Urinary bladder (tissue), 4 donors: Measurements from ENCODE around the gene STRA8. TPM values are rescaled to one million over a fixed set of nuclear protein-coding genes. Genes with fewer than 3 reads are reported as not detected.

Experiments used
- DNase-seq: peaks from one replicate; pipeline ENCODE4 v3.0.0-alpha.2; 2015; ENCODE audit errors: extremely low spot score
- H3K27ac ChIP-seq: one replicate; pipeline ENCODE4 v1.5.1; 2013; ENCODE audit warnings: low read depth, mild to moderate bottlenecking, moderate library complexity
- H3K36me3 ChIP-seq: one replicate; pipeline ENCODE4 v1.6.1; 2013; ENCODE audit warnings: mild to moderate bottlenecking, moderate library complexity; ENCODE audit not compliant: insufficient read depth
- H3K4me1 ChIP-seq: one replicate; pipeline ENCODE4 v1.6.1; 2013; ENCODE audit warnings: mild to moderate bottlenecking, moderate library complexity; ENCODE audit not compliant: insufficient read depth
- H3K4me3 ChIP-seq: one replicate; pipeline ENCODE4 v1.5.1; 2013; ENCODE audit warnings: low read depth, low read length
- WGBS: extraction: QIAGEN DNeasy Blood & Tissue Kit; methylation state at CpG from one replicate; pipeline ENCODE4 v1.1.7; 2013; 5-methylcytosine and 5-hydroxymethylcytosine counted together
- polyA plus RNA-seq: library from polyadenylated mRNA; stranded (reverse); fragments of 200-250 nt; gene quantifications from one replicate; pipeline ENCODE4 v1.2.3, GENCODE V29; 2013
- total RNA-seq: library from RNA; depleted of rRNA; stranded (reverse); fragments of >200 nt; gene quantifications from one replicate; pipeline ENCODE4 v1.2.3, GENCODE V29; 2014
- donor health status: healthy with polysubstance abuse.
- donor health status: healthy.

Gene STRA8
- total and polyA plus RNA-seq, 2 donors: not detected

DNA sequence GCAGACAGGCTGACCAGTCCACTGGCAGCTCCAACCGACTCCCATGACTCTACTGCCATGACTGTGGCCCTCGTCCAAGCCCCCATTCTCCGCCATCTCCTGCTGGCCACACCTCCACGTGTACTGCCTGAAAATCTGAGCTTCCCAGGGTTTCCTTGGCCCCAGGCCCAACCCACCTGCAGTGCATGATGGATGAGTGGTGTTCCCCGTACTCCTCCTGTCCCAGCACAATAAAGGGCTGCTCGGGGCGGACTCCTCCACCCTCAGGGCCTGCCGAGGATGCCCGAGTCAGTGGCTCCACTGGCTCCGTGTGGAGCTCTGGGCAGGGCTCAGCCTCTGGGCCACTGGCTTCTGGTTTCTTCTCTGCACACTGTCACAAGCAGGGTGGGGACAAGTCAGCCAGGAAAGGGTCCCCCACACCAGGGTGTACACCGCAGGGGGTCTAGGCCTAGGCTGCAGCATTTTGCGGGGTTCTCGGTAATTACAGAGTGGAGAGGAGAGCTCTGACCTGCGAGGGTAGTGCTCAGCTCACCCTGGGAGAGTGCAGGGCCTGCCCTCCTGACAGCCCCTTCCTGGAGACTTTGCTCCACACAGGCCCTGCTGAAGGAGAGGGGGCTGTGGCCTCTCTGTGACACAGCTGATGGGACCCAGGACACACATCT, 37.5 kb upstream of the STRA8 start:
- Histone ChIP-seq H3K27ac (no peak overlapping the region), H3K4me3 (no peak overlapping the region), H3K36me3 (peaks cover 5% of the 10 kb centered on the region), H3K4me1 (no peaks in the 10 kb centered on the region)
- 93% methylated on average over 14 of the region's 14 CpGs for WGBS
- DNase-seq: no peak

DNA sequence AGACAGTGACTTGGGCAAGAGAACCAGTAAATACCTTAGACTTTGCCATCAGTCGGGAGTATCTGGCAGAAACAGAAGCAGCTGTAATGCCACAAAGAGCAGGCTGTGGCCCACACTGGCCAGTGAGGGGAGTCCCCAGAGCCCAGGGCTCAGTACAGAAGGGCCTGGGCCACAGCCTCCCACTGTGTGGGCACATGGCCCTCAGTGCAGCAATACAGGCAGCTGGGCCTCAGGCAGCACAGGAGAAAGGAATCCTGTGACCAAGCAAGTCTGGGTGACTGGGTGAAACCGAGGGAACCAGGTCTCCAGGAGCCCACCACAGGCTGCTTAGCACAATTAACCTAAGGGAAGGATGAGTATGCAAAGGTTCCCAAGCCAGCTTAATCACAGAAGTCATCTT, 36.3 kb upstream of the STRA8 start:
- no peak overlapping the region for H3K4me3 ChIP-seq
- WGBS: 87% methylated on average over 2 of the region's 2 CpGs
- no peak for DNase-seq
- peaks cover 5% of the 10 kb centered on the region for H3K36me3 ChIP-seq
- H3K4me1 ChIP-seq: no peaks in the 10 kb centered on the region
- no peak overlapping the region for H3K27ac ChIP-seq

DNA sequence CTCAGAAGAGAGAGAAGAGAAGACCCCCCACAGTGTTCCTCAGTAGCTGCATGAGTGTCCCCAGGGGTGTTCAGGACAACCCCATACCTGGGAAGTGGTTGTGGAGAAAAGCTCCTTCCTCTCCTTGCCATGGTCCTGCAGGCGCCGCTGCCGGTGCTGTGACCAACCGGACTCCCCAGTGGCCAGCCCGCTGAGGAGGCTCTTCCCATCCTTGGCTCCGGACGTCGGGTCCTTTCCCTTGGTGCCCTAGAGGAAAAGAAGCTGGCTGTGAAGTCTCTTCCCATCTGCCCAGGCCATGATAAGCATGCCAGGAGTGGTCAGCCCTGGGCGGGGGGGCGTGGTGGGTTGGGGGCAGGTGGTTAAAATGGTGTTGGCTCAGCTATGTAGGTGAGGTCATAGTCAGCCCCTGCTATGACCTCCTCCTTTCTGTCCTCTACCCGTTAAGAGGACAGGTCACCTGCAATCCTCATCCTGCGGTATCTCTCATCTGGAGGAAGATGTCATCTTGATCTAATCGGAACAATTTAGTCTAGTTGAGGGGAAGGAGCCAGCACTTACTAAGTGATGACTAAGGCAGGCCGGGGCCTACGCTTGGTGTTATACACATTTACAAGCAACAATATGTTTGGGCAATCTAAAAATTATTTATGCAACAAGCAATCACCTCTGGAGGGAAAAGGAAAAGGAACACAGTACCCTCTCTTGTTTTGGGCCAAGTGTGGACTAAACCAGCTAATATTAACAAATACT, 35.6 kb upstream of the STRA8 start:
- H3K4me1 ChIP-seq: no peaks in the 10 kb centered on the region
- peaks cover 5% of the 10 kb centered on the region for H3K36me3 ChIP-seq
- DNase-seq: no peak

DNA sequence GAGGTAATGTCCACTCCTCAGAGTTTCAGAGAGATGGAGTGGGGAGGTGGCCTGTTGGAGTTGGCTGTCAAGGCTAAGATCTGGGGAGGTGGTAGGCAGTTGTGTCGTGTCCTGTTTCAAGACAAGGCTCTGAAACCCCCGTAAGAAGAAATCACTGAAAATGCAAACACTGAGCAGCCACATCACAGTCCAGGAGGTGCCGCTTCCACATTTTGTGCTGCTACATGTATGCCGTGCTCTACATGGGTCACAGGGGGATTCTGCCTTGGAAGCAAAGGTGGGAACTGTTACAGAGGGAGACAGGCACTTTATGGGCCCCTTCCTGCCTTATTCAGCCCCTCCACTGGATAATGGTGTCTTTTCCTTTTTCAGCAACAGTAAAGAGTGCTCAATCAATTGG, 34.2 kb upstream of the STRA8 start:
- WGBS: 88% methylated on average over 4 of the region's 4 CpGs
- H3K27ac ChIP-seq: no peak overlapping the region
- peaks cover 3% of the 10 kb centered on the region for H3K36me3 ChIP-seq
- DNase-seq: no peak
- H3K4me3 ChIP-seq: no peak overlapping the region
- H3K4me1 ChIP-seq: no peaks in the 10 kb centered on the region

More for the DNA sequence above, 35.6 kb upstream of the STRA8 start:
- 92% methylated on average over 15 of the region's 15 CpGs for WGBS
- Histone ChIP-seq H3K4me3 (no peak overlapping the region), H3K27ac (no peak overlapping the region)

DNA sequence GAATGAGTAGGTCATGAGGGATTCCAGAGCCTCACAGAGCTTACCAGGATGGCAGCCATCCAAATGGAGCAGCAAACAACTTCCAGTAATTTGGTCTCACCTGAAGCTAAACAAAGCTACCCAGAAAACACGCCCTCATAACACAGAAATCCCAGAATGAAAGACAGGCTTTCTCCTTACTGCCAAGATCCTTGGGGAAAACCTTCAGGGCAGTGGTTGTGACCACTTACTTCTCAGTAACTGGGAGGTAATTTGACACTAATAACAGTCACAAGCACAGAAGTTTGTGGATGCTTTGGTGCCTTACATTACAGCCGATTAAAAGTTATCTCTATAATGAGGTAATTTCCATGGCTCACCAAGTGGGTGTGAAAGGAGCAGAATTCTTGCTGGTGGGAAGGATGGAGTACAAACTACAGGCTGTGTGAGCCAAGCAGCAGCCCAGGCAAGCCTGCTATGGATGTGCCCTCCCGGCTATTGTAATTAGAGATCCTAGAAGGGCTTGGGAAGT, 32.8 kb upstream of the STRA8 start:
- Histone ChIP-seq H3K4me1 (no peaks in the 10 kb centered on the region), H3K27ac (no peak overlapping the region), H3K4me3 (no peak overlapping the region), H3K36me3 (peaks cover 3% of the 10 kb centered on the region)
- no peak for DNase-seq
- 67% methylated on average over 3 of the region's 3 CpGs for WGBS

DNA sequence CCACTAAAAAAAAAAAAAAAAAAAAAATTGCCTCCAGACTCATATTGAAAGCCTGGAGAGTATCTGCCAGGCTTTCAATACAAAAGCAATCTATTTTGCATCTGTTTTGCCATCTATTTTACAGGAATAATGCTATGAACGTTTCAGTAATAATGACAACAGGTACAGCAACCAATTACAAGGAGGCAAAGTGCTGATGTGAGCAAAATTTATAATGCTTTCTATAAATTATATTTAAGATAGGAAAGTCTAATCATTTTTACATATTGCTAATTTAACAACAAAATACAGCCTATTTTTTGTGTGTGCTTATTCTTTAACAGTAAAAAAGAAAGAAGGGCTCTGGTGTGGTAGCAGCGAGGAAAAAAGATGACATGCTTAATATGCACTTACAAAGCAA, 32.3 kb upstream of the STRA8 start:
- no peak for DNase-seq
- H3K36me3 ChIP-seq: peaks cover 3% of the 10 kb centered on the region
- no peaks in the 10 kb centered on the region for H3K4me1 ChIP-seq
- no peak overlapping the region for H3K27ac ChIP-seq
- H3K4me3 ChIP-seq: no peak overlapping the region
- WGBS: 78% methylated on average over 2 of the region's 2 CpGs

DNA sequence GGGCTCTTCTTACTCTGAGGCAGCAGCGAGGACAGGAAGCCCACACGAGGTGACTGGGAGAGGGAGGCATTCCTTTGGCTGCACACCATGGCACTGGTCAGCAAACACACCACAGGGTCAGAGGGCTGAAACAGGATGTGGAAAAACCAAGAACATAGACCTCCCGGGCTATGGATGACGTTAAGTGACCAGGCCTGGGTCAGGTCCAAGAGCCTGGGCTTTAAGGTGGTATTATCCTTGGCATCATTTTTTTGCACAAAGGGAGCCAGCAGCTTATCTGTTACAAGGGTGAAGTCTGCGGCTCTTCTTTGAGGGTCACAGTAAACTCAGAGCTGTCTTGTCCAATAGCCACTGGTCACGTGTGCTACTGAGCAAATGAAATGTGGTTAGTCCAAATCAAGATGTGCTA, 29.3 kb upstream of the STRA8 start:
- WGBS: 79% methylated on average over 6 of the region's 6 CpGs
- H3K27ac ChIP-seq: no peak overlapping the region

DNA sequence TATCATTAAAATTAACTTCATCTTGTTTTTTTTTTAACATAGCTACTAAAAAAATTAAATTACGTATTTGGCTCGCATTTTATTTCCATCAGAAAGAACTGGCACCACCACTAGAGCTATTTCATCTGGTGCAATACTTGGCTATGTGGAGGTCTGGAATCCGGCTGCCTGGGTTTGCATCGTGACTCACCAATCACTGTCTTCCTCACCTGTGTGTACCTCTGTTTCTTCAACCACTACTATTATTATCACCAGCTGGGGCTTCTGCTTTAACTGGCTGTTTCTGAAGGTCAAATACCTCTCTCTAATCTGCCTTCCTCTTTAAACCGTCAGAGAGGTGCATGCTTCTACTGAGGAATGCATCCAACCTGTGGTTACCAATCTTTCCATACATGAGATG, 28.8 kb upstream of the STRA8 start:
- no peak for DNase-seq
- no peaks in the 10 kb centered on the region for H3K4me1 ChIP-seq

More for the DNA sequence above, 29.3 kb upstream of the STRA8 start:
- Histone ChIP-seq H3K36me3 (no peaks in the 10 kb centered on the region), H3K4me1 (no peaks in the 10 kb centered on the region), H3K4me3 (no peak overlapping the region)
- DNase-seq: no peak

DNA sequence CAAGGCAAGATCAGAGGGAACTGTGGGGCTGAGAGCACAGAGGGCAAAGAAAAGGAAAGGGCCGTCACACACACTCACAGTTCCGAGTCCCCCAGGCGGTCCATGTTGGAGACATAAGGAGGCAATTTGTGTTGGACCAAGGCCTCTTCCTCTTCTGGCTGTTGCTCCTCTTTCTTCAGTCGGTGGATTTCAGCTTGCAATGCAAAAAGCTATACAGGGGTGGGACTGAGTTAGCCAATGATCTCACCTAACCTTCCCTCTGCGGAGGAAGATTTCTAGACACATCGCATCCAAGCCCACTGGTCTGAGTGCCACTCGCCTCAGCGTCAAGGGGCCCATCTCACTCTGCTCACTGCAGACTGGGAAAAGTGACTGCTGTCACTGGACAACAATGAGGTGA, 27.8 kb upstream of the STRA8 start:
- DNase-seq: no peak
- WGBS: 93% methylated on average over 8 of the region's 8 CpGs
- H3K4me3 ChIP-seq: no peak overlapping the region
- H3K4me1 ChIP-seq: no peaks in the 10 kb centered on the region
- no peaks in the 10 kb centered on the region for H3K36me3 ChIP-seq
- H3K27ac ChIP-seq: no peak overlapping the region

More for the DNA sequence above, 28.8 kb upstream of the STRA8 start:
- no peak overlapping the region for H3K4me3 ChIP-seq
- 91% methylated on average over 5 of the region's 5 CpGs for WGBS
- H3K36me3 ChIP-seq: no peaks in the 10 kb centered on the region
- H3K27ac ChIP-seq: no peak overlapping the region

DNA sequence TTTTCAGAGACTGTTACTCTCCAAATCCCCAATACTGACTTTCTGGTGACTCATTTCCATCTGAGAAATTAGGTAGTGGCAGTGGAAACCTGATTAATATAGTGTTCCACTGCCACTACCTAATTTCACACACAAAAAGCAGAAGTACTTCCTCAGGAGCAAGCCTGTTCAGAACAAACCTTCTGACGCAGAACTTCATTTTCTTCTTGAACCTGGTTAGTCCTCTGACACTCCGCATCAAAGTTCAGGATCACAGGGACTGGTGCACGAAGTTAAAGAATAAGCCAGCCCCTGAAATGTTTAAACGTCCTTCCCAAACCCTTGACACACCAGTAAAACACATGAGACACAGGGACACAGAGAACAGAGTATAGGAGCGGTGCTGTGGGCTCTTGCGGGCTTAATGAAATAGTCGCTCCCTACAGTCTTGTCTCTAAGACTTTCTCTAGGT, 26.7 kb upstream of the STRA8 start:
- no peak overlapping the region for H3K27ac ChIP-seq
- no peak for DNase-seq
- 88% methylated on average over 7 of the region's 7 CpGs for WGBS
- no peaks in the 10 kb centered on the region for H3K4me1 ChIP-seq
- no peaks in the 10 kb centered on the region for H3K36me3 ChIP-seq
- no peak overlapping the region for H3K4me3 ChIP-seq

DNA sequence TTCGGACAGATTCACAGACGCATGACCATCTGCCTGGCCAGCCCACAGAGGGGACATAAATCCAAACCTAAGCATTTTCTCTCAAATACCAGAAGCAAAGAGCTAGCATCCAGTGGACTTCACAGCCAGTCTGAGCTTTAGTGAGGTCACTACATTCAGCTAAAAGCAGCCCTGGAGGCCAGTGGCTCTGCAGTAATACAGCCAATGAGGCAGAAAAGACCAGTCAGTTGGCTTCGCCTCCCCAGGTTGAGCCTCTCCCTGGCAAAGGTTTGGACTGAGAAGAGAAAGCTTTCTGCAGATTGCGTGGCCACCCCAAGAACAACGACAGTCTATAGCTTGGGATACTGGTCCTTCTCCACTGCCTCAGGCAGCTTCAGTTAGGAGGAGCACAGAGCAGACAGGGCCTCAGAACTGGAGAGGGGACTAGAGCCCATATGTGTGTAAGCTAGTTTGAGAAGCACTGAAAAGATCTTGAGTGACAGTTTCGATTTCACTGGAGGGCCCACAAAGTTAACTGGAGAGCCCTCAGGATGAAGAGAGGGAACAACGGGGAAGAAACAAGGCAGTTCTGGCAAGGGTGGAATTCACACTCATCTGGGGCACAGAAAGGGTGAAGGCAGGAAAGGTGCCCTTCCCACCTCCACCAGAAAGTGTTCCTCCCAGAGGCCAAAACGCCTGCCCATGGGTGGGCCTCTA, 26.1 kb upstream of the STRA8 start:
- Histone ChIP-seq H3K4me1 (no peaks in the 10 kb centered on the region), H3K27ac (no peak overlapping the region), H3K36me3 (no peaks in the 10 kb centered on the region), H3K4me3 (no peak overlapping the region)
- WGBS: 90% methylated on average over 8 of the region's 8 CpGs
- DNase-seq: no peak

DNA sequence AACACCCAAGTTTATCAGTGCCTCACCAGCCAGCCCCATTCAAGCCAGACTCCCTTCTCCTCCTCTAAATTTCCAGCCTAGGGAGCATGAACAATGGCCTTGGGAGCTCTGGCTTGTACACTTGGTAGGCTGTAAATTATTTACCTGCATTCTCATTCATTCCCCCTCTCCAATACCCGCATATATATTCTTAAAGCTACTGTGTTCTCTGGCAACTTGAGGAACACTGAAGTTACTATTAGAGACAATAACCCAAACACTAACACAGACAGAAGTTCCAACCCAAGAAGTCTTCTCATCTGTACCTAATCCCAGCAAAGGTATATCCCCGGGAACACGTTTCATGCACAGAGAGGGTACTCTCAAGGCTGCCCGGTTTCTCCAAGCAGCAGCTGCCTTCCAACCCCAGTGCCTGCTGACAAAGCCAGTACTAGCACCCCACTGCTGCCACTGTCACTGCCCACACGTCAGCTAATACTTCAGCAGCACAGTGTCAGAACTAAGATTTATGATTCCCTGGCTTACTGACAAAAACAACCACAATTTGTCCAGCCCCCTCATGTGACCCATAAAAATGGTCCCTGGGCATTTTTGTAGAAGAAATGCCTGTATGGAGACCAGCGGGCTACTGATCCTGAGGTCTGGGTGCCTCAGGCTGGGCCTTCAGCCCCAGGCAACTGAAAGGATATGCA, 25.4 kb upstream of the STRA8 start:
- Histone ChIP-seq H3K4me1 (no peaks in the 10 kb centered on the region), H3K4me3 (no peak overlapping the region), H3K36me3 (no peaks in the 10 kb centered on the region), H3K27ac (no peak overlapping the region)
- no peak for DNase-seq
- WGBS: 84% methylated on average over 6 of the region's 6 CpGs

DNA sequence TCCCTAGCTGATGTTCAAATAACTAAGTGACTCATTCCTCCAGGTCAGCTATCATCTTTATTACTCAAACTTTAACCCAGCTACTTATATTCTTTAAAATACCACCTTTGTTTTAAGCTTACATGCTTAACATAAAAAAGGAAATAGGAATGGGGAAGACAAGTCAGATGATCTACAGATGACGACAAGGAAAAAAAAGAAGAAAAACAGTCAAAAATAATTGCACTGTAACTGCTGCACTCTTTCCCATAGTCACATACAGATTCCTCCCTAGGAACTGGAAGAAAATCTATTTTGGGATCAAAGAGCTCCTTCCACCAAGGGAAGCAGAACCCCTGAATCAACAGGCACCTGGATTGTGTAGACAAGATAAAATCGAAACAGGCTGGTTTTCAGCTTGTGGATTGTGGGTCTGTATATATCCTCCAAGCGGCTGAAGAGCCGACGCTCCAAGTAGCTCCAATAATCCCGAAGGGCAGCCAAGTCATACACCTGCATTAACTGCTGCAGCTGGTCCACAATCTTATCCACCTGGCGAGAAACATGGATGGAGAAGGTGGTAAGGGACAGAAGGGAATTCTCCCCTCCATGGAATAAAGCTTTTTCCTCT, 24.3 kb upstream of the STRA8 start:
- Histone ChIP-seq H3K36me3 (no peaks in the 10 kb centered on the region), H3K4me1 (no peaks in the 10 kb centered on the region), H3K27ac (no peak overlapping the region), H3K4me3 (no peak overlapping the region)
- no peak for DNase-seq
- 92% methylated on average over 7 of the region's 7 CpGs for WGBS
